SIG-M5 treated with dmso at 0.1 percent for 504 hours (cell line): ENCODE data around the gene PPP2R3B.
"Not testable (repeated sequence)": the region's sequence is repeated elsewhere in the genome, so short reads cannot be mapped to it uniquely, and the experiment has no call there.

Source experiments
- DNase-seq: peaks from one replicate; lab custom pipeline; 2025; ENCODE audit not compliant: unreplicated experiment; lab: John Stamatoyannopoulos, UW

Gene PPP2R3B

GRCh38 chrX:307261-308111 lies 79.2 kb downstream of the PPP2R3B start:
- no peak for DNase-seq

GRCh38 chrX:306614-307251 lies 80.0 kb downstream of the PPP2R3B start:
- not testable (repeated sequence) for DNase-seq

GRCh38 chrX:305781-306613 lies 80.7 kb downstream of the PPP2R3B start:
- not testable (repeated sequence) for DNase-seq

- no peak for DNase-seq
These were observed 83.7 kb downstream of the PPP2R3B start for GRCh38 chrX:302975-303374.

- DNase-seq: no peak
These were observed 86.4 kb downstream of the PPP2R3B start for GRCh38 chrX:300334-300733.

- no peak for DNase-seq
These were observed 87.7 kb downstream of the PPP2R3B start for GRCh38 chrX:298993-299392.

GRCh38 chrX:295136-295535 lies 91.6 kb downstream of the PPP2R3B start:
- no peak for DNase-seq

GRCh38 chrX:292900-293897 lies 93.5 kb downstream of the PPP2R3B start:
- DNase-seq: no peak

- no peak for DNase-seq
These were observed 95.3 kb downstream of the PPP2R3B start for GRCh38 chrX:291411-291901.

- DNase-seq: no peak
These were observed 96.1 kb downstream of the PPP2R3B start for GRCh38 chrX:290476-291166.

- no peak for DNase-seq
These were observed 98.1 kb downstream of the PPP2R3B start for GRCh38 chrX:288561-288991.

GRCh38 chrX:287670-288069 lies 99.0 kb downstream of the PPP2R3B start:
- DNase-seq: no peak

- no peak for DNase-seq
These were observed 101.5 kb downstream of the PPP2R3B start for GRCh38 chrX:285076-285677.
